WERI-Rb-1 (cell line): ENCODE measurements around the gene LBX1.

Experiments
- DNase-seq: peaks from one replicate; pipeline ENCODE4 v3.0.0-alpha.2; 2020
- H3K27ac ChIP-seq: fragments of 250-450 bp; sonication (Bioruptor Pico); 2 replicates; pipeline ENCODE4 v1.5.1; 2020; ENCODE audit warnings: mild to moderate bottlenecking, moderate library complexity
- H3K27me3 ChIP-seq: fragments of 250-450 bp; sonication (Bioruptor Pico); 2 replicates; pipeline ENCODE4 v1.5.1; 2021; ENCODE audit warnings: mild to moderate bottlenecking, low read depth, moderate library complexity; ENCODE audit not compliant: insufficient read depth, severe bottlenecking
- H3K36me3 ChIP-seq: fragments of 250-450 bp; sonication (Bioruptor Pico); 2 replicates; pipeline ENCODE4 v1.5.1; 2020; ENCODE audit warnings: mild to moderate bottlenecking, moderate library complexity
- H3K4me3 ChIP-seq: 2 replicates; pipeline ENCODE4 v1.5.1; 2011; ENCODE audit warnings: low read depth, mild to moderate bottlenecking, control low read depth, low read length
- H3K9me3 ChIP-seq: fragments of 250-450 bp; sonication (Bioruptor Pico); 2 replicates; pipeline ENCODE4 v1.5.1; 2021; ENCODE audit warnings: mild to moderate bottlenecking, moderate library complexity; ENCODE audit not compliant: severe bottlenecking
- TF ChIP-seq, protein P1 (sequence below): IDR thresholded peaks from 2 replicates; pipeline ENCODE4 v1.5.1; 2011; ENCODE audit warnings: low read depth, mild to moderate bottlenecking, control low read depth, inconsistent platforms, low read length

The LBX1 gene

DNA sequence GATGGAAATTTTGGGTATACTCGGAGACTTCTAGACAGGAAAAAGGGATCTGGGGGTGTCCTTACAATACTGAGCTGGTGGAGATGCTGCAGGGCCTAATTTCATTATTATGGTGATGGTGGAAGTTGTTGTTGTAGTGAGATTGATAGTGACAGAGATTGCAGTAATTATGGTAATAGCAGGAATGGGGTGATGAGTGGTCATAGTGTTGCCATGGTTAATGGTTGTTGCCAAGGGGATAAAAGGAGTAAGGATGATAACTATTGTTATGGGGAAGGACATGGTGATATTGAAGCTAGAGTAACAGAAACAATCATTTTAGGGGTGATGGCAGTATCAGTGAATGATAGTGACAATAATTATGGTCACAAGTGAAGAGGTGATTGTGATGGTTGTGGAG is 27.1 kb upstream of the LBX1 start:
- Histone ChIP-seq H3K4me3 (no peak overlapping the region), H3K27me3 (no peaks in the 10 kb centered on the region), H3K36me3 (no peaks in the 10 kb centered on the region), H3K9me3 (no peaks in the 10 kb centered on the region), H3K27ac (no peak overlapping the region)
- DNase-seq = no peak
- TF ChIP-seq, protein P1, sequence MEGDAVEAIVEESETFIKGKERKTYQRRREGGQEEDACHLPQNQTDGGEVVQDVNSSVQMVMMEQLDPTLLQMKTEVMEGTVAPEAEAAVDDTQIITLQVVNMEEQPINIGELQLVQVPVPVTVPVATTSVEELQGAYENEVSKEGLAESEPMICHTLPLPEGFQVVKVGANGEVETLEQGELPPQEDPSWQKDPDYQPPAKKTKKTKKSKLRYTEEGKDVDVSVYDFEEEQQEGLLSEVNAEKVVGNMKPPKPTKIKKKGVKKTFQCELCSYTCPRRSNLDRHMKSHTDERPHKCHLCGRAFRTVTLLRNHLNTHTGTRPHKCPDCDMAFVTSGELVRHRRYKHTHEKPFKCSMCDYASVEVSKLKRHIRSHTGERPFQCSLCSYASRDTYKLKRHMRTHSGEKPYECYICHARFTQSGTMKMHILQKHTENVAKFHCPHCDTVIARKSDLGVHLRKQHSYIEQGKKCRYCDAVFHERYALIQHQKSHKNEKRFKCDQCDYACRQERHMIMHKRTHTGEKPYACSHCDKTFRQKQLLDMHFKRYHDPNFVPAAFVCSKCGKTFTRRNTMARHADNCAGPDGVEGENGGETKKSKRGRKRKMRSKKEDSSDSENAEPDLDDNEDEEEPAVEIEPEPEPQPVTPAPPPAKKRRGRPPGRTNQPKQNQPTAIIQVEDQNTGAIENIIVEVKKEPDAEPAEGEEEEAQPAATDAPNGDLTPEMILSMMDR = no peak

DNA sequence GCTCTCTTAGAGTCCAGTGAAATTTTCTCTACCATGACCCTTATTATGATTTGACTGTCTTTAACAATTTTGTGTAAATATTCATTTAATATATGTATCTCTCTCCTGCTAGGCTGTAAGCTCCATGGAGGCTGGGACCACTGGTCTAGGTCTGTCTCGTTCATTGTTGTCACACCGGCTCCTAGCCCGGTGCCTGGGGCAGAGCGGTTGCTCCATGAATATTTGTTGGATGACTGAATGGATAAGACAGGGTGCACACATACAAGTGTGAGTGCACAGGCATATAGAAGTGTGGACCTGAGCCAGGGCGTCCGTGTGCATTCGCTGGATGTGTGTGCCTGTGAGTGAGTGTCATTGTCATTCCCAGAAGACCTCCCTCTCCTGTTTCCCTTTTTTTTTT is 20.9 kb upstream of the LBX1 start:
- H3K27me3 ChIP-seq = no peaks in the 10 kb centered on the region
- no peaks in the 10 kb centered on the region for H3K9me3 ChIP-seq
- DNase-seq = no peak
- no peak overlapping the region for H3K27ac ChIP-seq
- H3K4me3 ChIP-seq = no peak overlapping the region
- H3K36me3 ChIP-seq = no peaks in the 10 kb centered on the region
- TF ChIP-seq, protein P1 = no peak

DNA sequence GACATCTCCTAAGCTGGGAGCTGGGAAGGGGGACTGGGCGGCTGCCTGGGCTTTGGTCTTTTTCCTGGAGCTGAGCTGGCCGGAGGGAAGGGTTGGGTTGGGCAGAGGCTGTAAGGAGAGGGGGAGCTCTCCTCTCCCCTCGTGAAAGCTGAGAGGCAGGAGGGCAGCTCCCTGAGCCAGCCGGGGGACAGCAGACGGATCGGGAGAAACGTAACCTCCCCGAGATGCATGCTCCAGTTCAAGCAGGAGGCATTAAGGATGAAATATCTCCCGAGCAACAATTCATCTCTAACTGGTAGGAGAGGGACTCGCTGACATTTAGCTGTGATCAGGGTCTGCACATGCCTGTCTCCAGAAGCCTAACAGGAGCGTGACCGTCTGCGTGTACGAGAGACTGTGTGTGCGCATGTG is 19.9 kb upstream of the LBX1 start:
- no peak overlapping the region for H3K4me3 ChIP-seq
- H3K27ac ChIP-seq = no peak overlapping the region
- H3K9me3 ChIP-seq = no peaks in the 10 kb centered on the region
- H3K36me3 ChIP-seq = no peaks in the 10 kb centered on the region
- DNase-seq = no peak
- H3K27me3 ChIP-seq = no peaks in the 10 kb centered on the region
- TF ChIP-seq, protein P1 = no peak

DNA sequence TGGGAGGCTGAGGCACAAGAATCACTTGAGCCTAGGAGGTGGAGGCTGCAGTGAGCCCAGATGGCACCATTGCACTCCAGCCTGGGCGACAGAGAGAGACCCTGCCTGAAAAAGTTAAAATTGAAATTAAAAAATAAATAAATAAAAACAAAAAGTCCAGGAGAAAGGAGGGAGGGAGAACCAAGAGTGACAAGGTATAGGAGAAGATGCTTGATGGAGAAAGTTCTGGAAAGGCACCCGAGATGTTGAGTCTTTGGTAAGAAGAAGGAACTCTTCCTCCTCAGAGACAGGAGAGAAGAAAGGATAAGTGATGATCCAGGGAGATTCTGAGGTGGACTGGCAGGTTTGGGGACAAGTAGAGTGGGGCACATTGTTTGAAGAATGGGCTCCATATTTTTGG is 17.4 kb upstream of the LBX1 start:
- TF ChIP-seq, protein P1 = no peak
- Histone ChIP-seq H3K36me3 (no peaks in the 10 kb centered on the region), H3K4me3 (no peak overlapping the region), H3K27ac (no peak overlapping the region), H3K9me3 (no peaks in the 10 kb centered on the region), H3K27me3 (no peaks in the 10 kb centered on the region)
- no peak for DNase-seq

DNA sequence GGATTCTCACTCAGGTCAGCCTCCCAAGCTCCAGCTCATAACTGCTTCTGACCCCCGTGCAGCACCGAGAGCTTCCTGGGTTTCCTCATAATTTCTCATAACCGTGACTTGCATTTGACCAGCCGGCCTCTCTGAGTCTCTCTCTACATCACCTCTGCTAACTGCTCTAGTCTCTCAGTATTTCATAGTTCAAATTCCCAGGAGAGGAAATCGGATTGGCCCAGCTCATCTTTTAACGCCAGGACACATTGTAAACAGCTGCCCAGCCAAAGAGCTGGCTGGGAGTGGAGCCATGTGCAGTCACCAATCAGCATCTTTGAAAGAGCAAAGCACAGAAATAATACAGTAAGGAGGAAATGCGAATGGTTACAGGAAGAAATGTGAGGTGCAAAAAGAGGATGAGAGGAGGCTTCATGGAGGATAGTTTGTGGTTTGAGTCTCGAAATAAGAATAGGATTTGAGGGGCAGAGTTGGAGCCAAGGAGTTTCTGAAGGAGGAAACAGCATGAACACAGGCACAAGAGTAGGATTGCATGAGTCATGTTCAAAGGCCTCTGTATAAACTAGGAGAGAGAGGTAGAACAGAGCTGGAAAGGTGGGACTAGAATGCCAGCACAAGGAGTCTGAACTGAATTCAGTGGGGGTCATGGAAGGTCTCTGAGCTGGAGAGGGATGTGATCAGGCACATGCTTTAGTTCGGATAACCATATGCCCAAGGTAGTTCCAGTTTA is 15.2 kb upstream of the LBX1 start:
- Histone ChIP-seq H3K27me3 (no peaks in the 10 kb centered on the region), H3K27ac (no peak overlapping the region), H3K9me3 (no peaks in the 10 kb centered on the region), H3K36me3 (no peaks in the 10 kb centered on the region), H3K4me3 (no peak overlapping the region)
- TF ChIP-seq, protein P1 = no peak
- no peak for DNase-seq
